ENCODE measurements around the gene CSMD2. TPM values are rescaled to one million over a fixed set of nuclear protein-coding genes. Genes with fewer than 3 reads are reported as not detected.

The CSMD2 gene
- total RNA-seq, 1 experiment from 2014 or later: 2.8 TPM

DNA sequence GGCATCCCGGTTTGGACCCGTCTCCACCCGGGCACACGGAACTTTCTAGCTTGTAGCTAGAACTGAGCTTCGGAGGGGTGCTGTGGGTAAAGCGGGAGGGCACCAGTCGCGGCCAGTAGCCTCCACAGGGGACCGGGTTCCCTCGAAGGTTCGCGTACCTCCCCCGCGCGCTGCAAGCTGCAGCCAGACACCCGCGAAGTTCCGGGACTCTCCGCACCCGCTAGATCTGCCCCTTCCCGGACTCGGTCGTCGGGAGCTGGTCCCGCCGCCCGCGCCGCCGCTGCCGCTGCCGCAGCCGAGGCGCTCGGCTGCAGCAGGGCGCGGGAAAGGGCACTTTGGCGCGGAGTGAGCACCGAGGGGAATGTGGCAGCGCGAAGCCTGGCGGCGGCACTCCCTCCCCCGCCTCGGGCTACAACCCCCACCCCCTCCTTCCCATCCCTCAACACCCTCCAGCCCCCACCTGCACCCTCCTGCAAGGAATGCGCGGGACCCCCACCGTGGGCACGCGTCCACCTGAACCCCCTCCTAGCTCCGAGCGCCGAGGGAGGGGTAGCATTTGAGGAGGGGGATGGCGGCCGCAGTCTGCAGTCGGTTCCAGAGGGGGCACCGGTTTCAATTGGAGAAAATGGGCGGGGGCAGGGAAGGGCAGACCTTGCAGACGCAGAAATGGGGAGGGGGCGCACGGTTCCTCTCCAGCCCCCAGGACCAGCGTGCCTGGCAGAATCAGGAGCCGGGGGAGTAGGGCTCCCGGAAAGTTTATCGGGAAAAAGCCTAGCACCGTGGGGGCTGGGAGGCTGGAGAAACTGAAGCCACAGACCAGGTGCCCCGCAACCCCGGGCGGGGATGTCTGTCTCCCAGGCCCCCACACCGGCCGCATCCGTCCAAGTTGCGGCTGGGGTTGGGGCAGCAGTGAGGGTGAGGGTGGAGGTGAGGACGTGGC is 968 bp downstream of the CSMD2 start:
- POLR2A ChIA-PET (ENCODE audit: low non-redundant PET): interaction anchor here (0.5 kb wide), 1 partner anchor 823 kb away, joined by 5 read pairs; no protein-coding TSS in a partner anchor
- no peaks in the 10 kb centered on the region for H3K9me3 ChIP-seq (ENCODE audit: low read depth, low read length, poor library complexity, severe bottlenecking)
- CTCF ChIA-PET: interaction anchor here (0.5 to 1.0 kb wide), 4 partner anchors 317 to 1206 kb away, joined by 3 to 8 read pairs (median 6); no protein-coding TSS in a partner anchor
- no peak overlapping the region for H3K27ac ChIP-seq (ENCODE audit: low read depth, low read length, poor library complexity, severe bottlenecking)
- DNase-seq (ENCODE audit: low spot score): peak; percentile 19
- peaks cover 63% of the 10 kb centered on the region for H3K27me3 ChIP-seq (replicated peaks; ENCODE audit: insufficient read depth, low read depth, low read length, poor library complexity)
- TSS peak; percentile 18 for BruUV-seq (replicated peaks)
- TF ChIP-seq, protein P1, sequence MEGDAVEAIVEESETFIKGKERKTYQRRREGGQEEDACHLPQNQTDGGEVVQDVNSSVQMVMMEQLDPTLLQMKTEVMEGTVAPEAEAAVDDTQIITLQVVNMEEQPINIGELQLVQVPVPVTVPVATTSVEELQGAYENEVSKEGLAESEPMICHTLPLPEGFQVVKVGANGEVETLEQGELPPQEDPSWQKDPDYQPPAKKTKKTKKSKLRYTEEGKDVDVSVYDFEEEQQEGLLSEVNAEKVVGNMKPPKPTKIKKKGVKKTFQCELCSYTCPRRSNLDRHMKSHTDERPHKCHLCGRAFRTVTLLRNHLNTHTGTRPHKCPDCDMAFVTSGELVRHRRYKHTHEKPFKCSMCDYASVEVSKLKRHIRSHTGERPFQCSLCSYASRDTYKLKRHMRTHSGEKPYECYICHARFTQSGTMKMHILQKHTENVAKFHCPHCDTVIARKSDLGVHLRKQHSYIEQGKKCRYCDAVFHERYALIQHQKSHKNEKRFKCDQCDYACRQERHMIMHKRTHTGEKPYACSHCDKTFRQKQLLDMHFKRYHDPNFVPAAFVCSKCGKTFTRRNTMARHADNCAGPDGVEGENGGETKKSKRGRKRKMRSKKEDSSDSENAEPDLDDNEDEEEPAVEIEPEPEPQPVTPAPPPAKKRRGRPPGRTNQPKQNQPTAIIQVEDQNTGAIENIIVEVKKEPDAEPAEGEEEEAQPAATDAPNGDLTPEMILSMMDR (conservative IDR thresholded peaks at IDR 0.05; ENCODE audit: low read depth, low read length): no peak
- TF ChIP-seq EZH2 (IDR thresholded peaks at IDR 0.05; ENCODE audit: borderline replicate concordance, low read depth, low read length, poor library complexity, severe bottlenecking): peak; percentile 54
- H3K4me3 ChIP-seq (ENCODE audit: low read depth, low read length, poor library complexity, severe bottlenecking): peak overlapping the region; percentile 49
- H3K4me1 ChIP-seq (ENCODE audit: insufficient read depth, low read length, poor library complexity, severe bottlenecking): peaks cover 10% of the 10 kb centered on the region
- no peaks in the 10 kb centered on the region for H3K36me3 ChIP-seq (ENCODE audit: insufficient read depth, low read length, poor library complexity, severe bottlenecking)
- intact Hi-C loops (cut with micrococcal nuclease; ENCODE audit: unreplicated experiment): loop anchor here (2.0 to 10.0 kb wide), 3 partner anchors 49 to 531 kb away; no protein-coding TSS in a partner anchor

DNA sequence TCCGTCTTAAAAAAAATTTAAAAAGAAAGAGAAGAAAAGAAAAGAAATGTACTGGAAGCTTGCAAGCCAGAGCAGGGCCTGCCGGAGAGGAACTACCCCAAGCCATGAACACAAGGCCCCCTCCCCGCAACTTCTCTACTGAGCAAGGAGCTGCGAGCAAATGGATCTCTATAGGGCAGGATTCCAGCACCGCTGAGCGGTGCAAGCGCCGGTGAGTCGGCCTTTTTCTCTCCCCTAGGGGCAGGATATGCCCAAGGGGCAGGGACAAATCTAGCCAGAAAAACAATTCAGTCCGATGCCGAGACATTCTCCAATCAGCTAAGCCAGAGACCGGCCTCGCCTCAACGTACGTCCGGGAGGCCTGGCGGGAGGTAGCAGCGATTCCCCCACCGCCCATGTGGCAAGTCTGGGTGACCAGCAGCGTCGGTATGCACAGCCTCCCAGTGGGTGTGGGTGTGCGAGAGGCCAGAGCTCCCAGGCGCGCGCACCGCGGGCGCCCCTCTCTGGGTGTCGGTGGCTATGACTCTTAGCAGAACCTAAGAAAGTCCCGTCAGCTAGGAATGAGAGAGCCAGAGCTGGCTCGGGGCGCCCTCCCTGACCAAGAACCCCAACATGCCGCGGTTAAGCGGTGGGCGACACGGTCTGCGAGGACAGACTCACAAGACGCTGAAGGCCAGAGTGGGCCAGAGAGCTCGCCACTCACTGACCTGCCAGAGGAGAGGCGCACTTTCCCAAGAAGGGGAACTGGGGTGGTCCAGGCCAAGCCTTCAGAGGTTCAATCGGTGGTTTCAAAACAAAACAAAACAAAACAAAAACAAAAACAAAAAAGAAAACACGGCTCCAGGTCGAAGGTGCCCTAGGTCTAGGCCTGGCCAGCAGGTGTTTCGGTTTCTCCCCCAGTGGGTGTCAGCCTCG is 1.9 kb downstream of the CSMD2 start:
- H3K27me3 ChIP-seq (replicated peaks; ENCODE audit: insufficient read depth, low read depth, low read length, poor library complexity): peaks cover 63% of the 10 kb centered on the region
- intact Hi-C loops (cut with micrococcal nuclease; ENCODE audit: unreplicated experiment): loop anchor here (2.0 to 10.0 kb wide), 3 partner anchors 48 to 530 kb away; no protein-coding TSS in a partner anchor
- ChIA-PET POLR2A (ENCODE audit: low non-redundant PET) (no interaction called here), CTCF (interaction anchor here (0.5 to 1.0 kb wide), 7 partner anchors 18 to 1207 kb away, joined by 3 to 8 read pairs (median 5); no protein-coding TSS in a partner anchor)
- peak; percentile 85 for DNase-seq (ENCODE audit: low spot score)
- TF ChIP-seq, protein P1 (conservative IDR thresholded peaks at IDR 0.05; ENCODE audit: low read depth, low read length): peak; percentile 78
- TF ChIP-seq EZH2 (IDR thresholded peaks at IDR 0.05; ENCODE audit: borderline replicate concordance, low read depth, low read length, poor library complexity, severe bottlenecking): no peak
- peak overlapping the region; percentile 49 for H3K4me3 ChIP-seq (ENCODE audit: low read depth, low read length, poor library complexity, severe bottlenecking)
- peaks cover 10% of the 10 kb centered on the region for H3K4me1 ChIP-seq (ENCODE audit: insufficient read depth, low read length, poor library complexity, severe bottlenecking)
- H3K9me3 ChIP-seq (ENCODE audit: low read depth, low read length, poor library complexity, severe bottlenecking): no peaks in the 10 kb centered on the region
- no peaks in the 10 kb centered on the region for H3K36me3 ChIP-seq (ENCODE audit: insufficient read depth, low read length, poor library complexity, severe bottlenecking)
- no peak overlapping the region for H3K27ac ChIP-seq (ENCODE audit: low read depth, low read length, poor library complexity, severe bottlenecking)
- no TSS peak for BruUV-seq (replicated peaks)

GRCh38 chr1:34156739-34157138 is 8.3 kb downstream of the CSMD2 start:
- no peak for DNase-seq (ENCODE audit: low spot score)

More at GRCh38 chr1:34156739-34157138, 8.3 kb downstream of the CSMD2 start:
- no peak for TF ChIP-seq EZH2 (IDR thresholded peaks at IDR 0.05; ENCODE audit: borderline replicate concordance, low read depth, low read length, poor library complexity, severe bottlenecking)
- TF ChIP-seq, protein P1 (conservative IDR thresholded peaks at IDR 0.05; ENCODE audit: low read depth, low read length): 0 out of 2 replicates have a peak, but pooled peaks have one; percentile 26
- no peak overlapping the region for H3K27ac ChIP-seq (ENCODE audit: low read depth, low read length, poor library complexity, severe bottlenecking)
- ChIA-PET POLR2A (ENCODE audit: low non-redundant PET) (no interaction called here), CTCF (no interaction called here)
- H3K9me3 ChIP-seq (ENCODE audit: low read depth, low read length, poor library complexity, severe bottlenecking): no peaks in the 10 kb centered on the region
- intact Hi-C loops (cut with micrococcal nuclease; ENCODE audit: unreplicated experiment): no loop called here
- H3K4me1 ChIP-seq (ENCODE audit: insufficient read depth, low read length, poor library complexity, severe bottlenecking): no peaks in the 10 kb centered on the region
- peaks cover 12% of the 10 kb centered on the region for H3K27me3 ChIP-seq (replicated peaks; ENCODE audit: insufficient read depth, low read depth, low read length, poor library complexity)
- no TSS peak for BruUV-seq (replicated peaks)
- no peak overlapping the region for H3K4me3 ChIP-seq (ENCODE audit: low read depth, low read length, poor library complexity, severe bottlenecking)
- no peaks in the 10 kb centered on the region for H3K36me3 ChIP-seq (ENCODE audit: insufficient read depth, low read length, poor library complexity, severe bottlenecking)
